H1 (cell line): ENCODE results near the gene ZNF536. TPM values are rescaled to one million over a fixed set of nuclear protein-coding genes. Genes with fewer than 3 reads are reported as not detected.
A peak's percentile ranks its signal among the peaks of the same experiment; 100 is the strongest.

ENCODE experiments used
- CTCF ChIA-PET: fragments of 300-600 bp; sonication (Branson Sonifier 250); formaldehyde crosslinking; loops from one replicate; lab custom pipeline; 2021; ENCODE audit not compliant: partially characterized antibody; lab: Charles Lee
- POLR2A ChIA-PET: fragments of 300-600 bp; sonication (Branson Sonifier 250); formaldehyde crosslinking; loops from one replicate; lab custom pipeline; 2021; ENCODE audit warnings: inconsistent platforms; ENCODE audit not compliant: partially characterized antibody; lab: Charles Lee
- DNase-seq, 2 experiments: peaks; one replicate each; pipeline versions ENCODE4 v3.0.0 to v3.0.0-alpha.2; 2010 to 2022; ENCODE audit warnings: low spot score in 2 of 2, low read depth in 1 of 2, mixed read lengths in 1 of 2
- FAIRE-seq: peaks from 2 replicates; lab custom pipeline; 2011; peaks lifted over from hg19 to GRCh38; lab: Jason Lieb, UNC
- H2AFZ ChIP-seq: 2 replicates; pipeline ENCODE4 v1.8.1; 2012; ENCODE audit warnings: low read length, inconsistent platforms
- H2AK5ac ChIP-seq: 2 replicates; pipeline ENCODE4 v1.6.1; 2013; ENCODE audit warnings: low read depth, low read length
- H2BK120ac ChIP-seq: replicated peaks from 2 replicates; pipeline ENCODE3; 2013; ENCODE audit warnings: low read depth, low read length, inconsistent platforms
- H2BK12ac ChIP-seq: 2 replicates; pipeline ENCODE4 v1.6.1; 2013; ENCODE audit warnings: low read depth, low read length
- H2BK15ac ChIP-seq: 2 replicates; pipeline ENCODE4 v1.6.1; 2013; ENCODE audit warnings: low read length
- H2BK20ac ChIP-seq: 2 replicates; pipeline ENCODE4 v1.6.1; 2013; ENCODE audit warnings: low read length
- H2BK5ac ChIP-seq: 2 replicates; pipeline ENCODE4 v1.6.1; 2013; ENCODE audit warnings: low read depth, low read length
- H3K14ac ChIP-seq: 2 replicates; pipeline ENCODE4 v1.6.1; 2013; ENCODE audit warnings: inconsistent platforms; ENCODE audit not compliant: insufficient read length
- H3K18ac ChIP-seq: 2 replicates; pipeline ENCODE4 v1.6.1; 2013; ENCODE audit warnings: low read length; ENCODE audit errors: extremely low read depth
- H3K23ac ChIP-seq: 2 replicates; pipeline ENCODE4 v1.6.1; 2013; ENCODE audit warnings: inconsistent platforms; ENCODE audit not compliant: insufficient read length
- H3K23me2 ChIP-seq: 2 replicates; pipeline ENCODE4 v1.6.1; 2013; ENCODE audit warnings: low read depth, low read length
- H3K27ac ChIP-seq: 2 replicates; pipeline ENCODE4 v1.6.1; 2011; ENCODE audit warnings: low read depth, low read length, inconsistent platforms
- H3K27me3 ChIP-seq, 4 experiments: replicated peaks in 1 of 4; 1 replicate in 1 of 4; 2 replicates in 3 of 4; pipeline versions ENCODE4 v1.6.1 to v1.8.1; 2011 to 2013; ENCODE audit warnings: low read length in 3 of 4, mild to moderate bottlenecking in 3 of 4, inconsistent platforms in 2 of 4, mixed read lengths in 2 of 4, moderate library complexity in 1 of 4; ENCODE audit not compliant: control insufficient read depth in 3 of 4, insufficient read depth in 3 of 4; ENCODE audit errors: extremely low read depth in 1 of 4
- H3K36me3 ChIP-seq, 4 experiments: 2 replicates each; pipeline versions ENCODE4 v1.6.1 to v1.8.1; 2011 to 2013; ENCODE audit warnings: mild to moderate bottlenecking in 4 of 4, low read length in 3 of 4, moderate library complexity in 2 of 4, control low read depth in 1 of 4, inconsistent platforms in 1 of 4; ENCODE audit not compliant: insufficient read depth in 4 of 4, control insufficient read depth in 2 of 4
- H3K4ac ChIP-seq: replicated peaks from 2 replicates; pipeline ENCODE3; 2013; ENCODE audit warnings: low read length, low read depth, mixed read lengths, inconsistent platforms; ENCODE audit not compliant: insufficient read length
- H3K4me1 ChIP-seq, 4 experiments: replicated peaks in 1 of 4; 1 replicate in 1 of 4; 2 replicates in 3 of 4; pipeline versions ENCODE4 v1.6.1 to v1.8.1; 2011 to 2013; ENCODE audit warnings: low read length in 3 of 4, inconsistent platforms in 2 of 4, mixed read lengths in 1 of 4; ENCODE audit not compliant: insufficient read depth in 4 of 4, control insufficient read depth in 3 of 4
- H3K4me2 ChIP-seq, 2 experiments: 2 replicates each; pipeline versions ENCODE4 v1.6.1 to v1.8.1; 2011 to 2013; ENCODE audit warnings: low read depth in 2 of 2, low read length in 2 of 2, control low read depth in 1 of 2, inconsistent platforms in 1 of 2, mild to moderate bottlenecking in 1 of 2; ENCODE audit not compliant: insufficient read depth in 1 of 2
- H3K4me3 ChIP-seq, 4 experiments: fragments of 200-600, 300-600 bp in 1 of 4; sonication (generic), shearing (Covaris generic), sonication (Bioruptor Twin) in 1 of 4; 2 replicates each; pipeline versions ENCODE4 v1.5.1 to v1.8.1; 2011 to 2016; ENCODE audit warnings: low read length in 4 of 4, low read depth in 3 of 4, control low read depth in 2 of 4, inconsistent platforms in 2 of 4, mild to moderate bottlenecking in 2 of 4, mixed read lengths in 1 of 4, moderate library complexity in 1 of 4; ENCODE audit not compliant: insufficient read depth in 2 of 4; ENCODE audit errors: extremely low read depth in 1 of 4
- H3K56ac ChIP-seq: replicated peaks from 2 replicates; pipeline ENCODE3; 2013; ENCODE audit warnings: low read depth, mild to moderate bottlenecking, mixed read lengths, low read length, inconsistent platforms; ENCODE audit not compliant: insufficient read length
- H3K79me1 ChIP-seq: 2 replicates; pipeline ENCODE4 v1.6.1; 2013; ENCODE audit warnings: low read depth, low read length, control low read depth
- H3K79me2 ChIP-seq, 2 experiments: 2 replicates each; pipeline versions ENCODE4 v1.6.1 to v1.8.1; 2012 to 2013; ENCODE audit warnings: low read length in 2 of 2, mild to moderate bottlenecking in 2 of 2, inconsistent platforms in 1 of 2; ENCODE audit not compliant: insufficient read depth in 2 of 2, control insufficient read depth in 1 of 2
- H3K9ac ChIP-seq, 4 experiments: replicated peaks in 1 of 4; 1 replicate in 1 of 4; 2 replicates in 3 of 4; pipeline versions ENCODE4 v1.6.1 to v1.8.1; 2011 to 2013; ENCODE audit warnings: low read depth in 3 of 4, low read length in 3 of 4, control low read depth in 2 of 4, mild to moderate bottlenecking in 2 of 4, moderate library complexity in 2 of 4, inconsistent platforms in 1 of 4; ENCODE audit errors: extremely low read depth in 1 of 4
- H3K9me3 ChIP-seq, 2 experiments: 2 replicates each; pipeline versions ENCODE4 v1.6.1 to v1.8.1; 2012 to 2013; ENCODE audit warnings: mild to moderate bottlenecking in 2 of 2, moderate library complexity in 2 of 2, control low read depth in 1 of 2, inconsistent platforms in 1 of 2, low read depth in 1 of 2, low read length in 1 of 2, mixed read lengths in 1 of 2; ENCODE audit not compliant: insufficient read depth in 2 of 2
- H4K20me1 ChIP-seq, 2 experiments: replicated peaks in 1 of 2; 2 replicates each; pipeline versions ENCODE3 to v1.8.1; 2011 to 2013; ENCODE audit warnings: inconsistent platforms in 2 of 2, low read length in 2 of 2, mild to moderate bottlenecking in 1 of 2; ENCODE audit not compliant: insufficient read depth in 2 of 2, control insufficient read depth in 1 of 2
- H4K5ac ChIP-seq: 2 replicates; pipeline ENCODE4 v1.6.1; 2013; ENCODE audit warnings: low read length, low read depth, mixed read lengths, inconsistent platforms; ENCODE audit not compliant: insufficient read length
- H4K8ac ChIP-seq: 2 replicates; pipeline ENCODE4 v1.8.0; 2013; ENCODE audit warnings: mild to moderate bottlenecking, moderate library complexity, low read length, inconsistent platforms; ENCODE audit not compliant: insufficient read depth; ENCODE audit errors: extremely low read depth
- H4K91ac ChIP-seq: replicated peaks from 2 replicates; pipeline ENCODE3; 2013; ENCODE audit warnings: low read length, mixed read lengths, inconsistent platforms; ENCODE audit not compliant: insufficient read length
- ASH2L ChIP-seq: fragments of 200-600, 300-600 bp; sonication (generic); IDR thresholded peaks from one replicate; pipeline ENCODE4 v1.7.1; 2017; ENCODE audit warnings: low read length
- ATF3 ChIP-seq: IDR thresholded peaks from 2 replicates; pipeline ENCODE4 v1.6.1; 2011; ENCODE audit warnings: low read depth, mild to moderate bottlenecking, low read length; ENCODE audit not compliant: insufficient read depth
- CHD1 ChIP-seq: IDR thresholded peaks from 2 replicates; pipeline ENCODE4 v1.6.1; 2012; ENCODE audit warnings: low read depth, low read length, improper control_type of control experiment
- CREB1 ChIP-seq: IDR thresholded peaks from 2 replicates; pipeline ENCODE4 v1.6.1; 2012; ENCODE audit warnings: inconsistent platforms
- EGR1 ChIP-seq: IDR thresholded peaks from 2 replicates; pipeline ENCODE4 v1.6.1; 2011; ENCODE audit warnings: low read depth, low read length, borderline replicate concordance
- KDM1A ChIP-seq: fragments of 200-600, 300-600 bp; sonication (generic); IDR thresholded peaks from 2 replicates; pipeline ENCODE4 v1.7.1; 2016; ENCODE audit warnings: mild to moderate bottlenecking, low read length, borderline replicate concordance
- TAF1 ChIP-seq: IDR thresholded peaks from 2 replicates; pipeline ENCODE4 v1.6.1; 2011; ENCODE audit warnings: mild to moderate bottlenecking, low read depth, low read length
- TEAD4 ChIP-seq: IDR thresholded peaks from 2 replicates; pipeline ENCODE4 v1.6.1; 2012; ENCODE audit warnings: low read depth, low read length, inconsistent platforms, mixed read lengths
- YY1 ChIP-seq: IDR thresholded peaks from 2 replicates; pipeline ENCODE4 v1.6.1; 2011; ENCODE audit warnings: low read depth, mild to moderate bottlenecking, low read length
- WGBS, 2 experiments: shearing (Covaris generic) in 1 of 2; methylation state at CpG; one replicate each; pipeline versions ENCODE4 v1.1.6 to v1.1.7; 2013 to 2015; ENCODE audit warnings: low lambda C conversion rate in 2 of 2, mixed read lengths in 2 of 2, inconsistent platforms in 1 of 2, low coverage in 1 of 2, missing lambda C conversion rate in 1 of 2; ENCODE audit not compliant: insufficient replicate concordance in 2 of 2, insufficient coverage in 1 of 2, insufficient read length in 1 of 2; ENCODE audit errors: extremely low coverage in 1 of 2, missing lambda C conversion rate in 1 of 2; 5-methylcytosine and 5-hydroxymethylcytosine counted together
- polyA plus RNA-seq, 7 experiments: library from polyadenylated mRNA; depleted of rRNA in 3 of 7; stranded (reverse) in 5 of 7; unstranded in 2 of 7; fragments of >200 nt in 5 of 7; fragments of 200-250 nt in 2 of 7; gene quantifications; 1 replicate in 5 of 7; 2 replicates in 1 of 7; 4 replicates in 1 of 7; pipeline versions ENCODE4 v1.2.1 to v1.2.3, GENCODE V29; 2011 to 2013; ENCODE audit warnings: missing spikeins in 2 of 7, mixed read lengths in 2 of 7
- total RNA-seq: library from RNA; stranded (reverse); fragmentation: NEBNext Ultra II Directional; extraction: Animal tissue kit (Norgen Biotek cat#: 25700); gene quantifications from 2 replicates; pipeline ENCODE4 v1.2.1, GENCODE V29; 2021

ZNF536 gene
- total and polyA plus RNA-seq, 2 of the 8 experiments (the other 6 are each of a cell fraction or from before 2014, with no cell fraction given), result 0.09 to 0.11 TPM

- Histone ChIP-seq H3K27ac (no peak overlapping the region), H4K91ac (no peak overlapping the region), H3K4me3 (peak overlapping the region in 2 of 4 experiments; percentile 17 to 49; a peak in 4 of 8 replicates)
- TF ChIP-seq TAF1 (no peak), ATF3 (no peak), YY1 (0 out of 2 replicates have a peak, but pooled peaks have one; percentile 8), TEAD4 (no peak), KDM1A (no peak), CHD1 (no peak), EGR1 (no peak), ASH2L (peak; percentile 42), CREB1 (no peak)
- TF ChIP-seq, all 59 proteins: peak for 2
- Histone ChIP-seq H2AK5ac (no peak overlapping the region), H4K8ac (no peak overlapping the region), H3K14ac (no peak overlapping the region), H2BK12ac (peak overlapping the region; percentile 42; the same call in 1 of the 2 replicates), H3K27me3 (peaks cover 0 to 11% (median 1%) of the 10 kb centered on the region in 4 experiments; a peak in 3 of 7 replicates), H3K9ac (no peak overlapping the region), H3K4me1 (peaks cover 0 to 8% (median 1%) of the 10 kb centered on the region in 4 experiments; a peak in 3 of 7 replicates), H2BK120ac (no peak overlapping the region), H3K9me3 (no peaks in the 10 kb centered on the region), H4K20me1 (no peaks in the 10 kb centered on the region), H3K23me2 (no peaks in the 10 kb centered on the region), H2BK5ac (no peak overlapping the region), H3K79me1 (no peaks in the 10 kb centered on the region), H2AFZ (0 out of 2 replicates have a peak overlapping the region, but pooled peaks have one; percentile 54), H3K4ac (no peak overlapping the region), H3K4me2 (peak overlapping the region; percentile 43 to 61), H2BK15ac (no peak overlapping the region), H4K5ac (no peak overlapping the region), H3K36me3 (no peaks in the 10 kb centered on the region), H3K18ac (no peak overlapping the region; the same call in 1 of the 2 replicates), H2BK20ac (peak overlapping the region; percentile 76; the same call in 1 of the 2 replicates), H3K56ac (no peak overlapping the region), H3K79me2 (no peaks in the 10 kb centered on the region), H3K23ac (no peak overlapping the region)
- DNase-seq (peak; percentile 29 to 51), FAIRE-seq (peak; percentile 32)
- POLR2A ChIA-PET, result interaction anchor here (1.3 kb wide), 1 partner anchor 18 kb away, joined by 6 read pairs; no protein-coding TSS in a partner anchor
- WGBS, 2 experiments, result 45% methylated on average over 19 of the region's 19 CpGs; no CpG with 5 or more reads in 1 of the 2 experiments
- CTCF ChIA-PET, result interaction anchor here (0.6 to 1.6 kb wide), 7 partner anchors 9 to 276 kb away, joined by 3 to 4 read pairs (median 4); no protein-coding TSS in a partner anchor
Observed at GRCh38 chr19:30391554-30392551, 19.7 kb downstream of the ZNF536 start.
